Kidney capillary endothelial cell (primary cell): Measurements from ENCODE around the gene JMJD7.

Source experiments
- DNase-seq: peaks from one replicate; pipeline ENCODE4 v3.0.0-alpha.2; 2018; ENCODE audit warnings: low spot score

Gene JMJD7

GRCh38 chr15:41883484-41883825 lies 55.6 kb downstream of the JMJD7 start:
- DNase-seq: no peak

GRCh38 chr15:41884458-41884857 lies 56.6 kb downstream of the JMJD7 start:
- DNase-seq: no peak

- no peak for DNase-seq
Observed at GRCh38 chr15:41885321-41885720, 57.4 kb downstream of the JMJD7 start.

- DNase-seq: no peak
Observed at GRCh38 chr15:41885841-41886240, 57.9 kb downstream of the JMJD7 start.

GRCh38 chr15:41886741-41887140 lies 58.8 kb downstream of the JMJD7 start:
- no peak for DNase-seq

- DNase-seq: no peak
Observed at GRCh38 chr15:41887161-41887560, 59.3 kb downstream of the JMJD7 start.
